ENCODE data around the gene LRRK1.
"Not testable (repeated sequence)": the region's sequence is repeated elsewhere in the genome, so short reads cannot be mapped to it uniquely, and the experiment has no call there.

Gene LRRK1

GRCh38 chr15:101070502-101071273 lies 151.5 kb downstream of the LRRK1 start:
- DNase-seq (ENCODE audit: low read depth, low spot score): no peak

DNA sequence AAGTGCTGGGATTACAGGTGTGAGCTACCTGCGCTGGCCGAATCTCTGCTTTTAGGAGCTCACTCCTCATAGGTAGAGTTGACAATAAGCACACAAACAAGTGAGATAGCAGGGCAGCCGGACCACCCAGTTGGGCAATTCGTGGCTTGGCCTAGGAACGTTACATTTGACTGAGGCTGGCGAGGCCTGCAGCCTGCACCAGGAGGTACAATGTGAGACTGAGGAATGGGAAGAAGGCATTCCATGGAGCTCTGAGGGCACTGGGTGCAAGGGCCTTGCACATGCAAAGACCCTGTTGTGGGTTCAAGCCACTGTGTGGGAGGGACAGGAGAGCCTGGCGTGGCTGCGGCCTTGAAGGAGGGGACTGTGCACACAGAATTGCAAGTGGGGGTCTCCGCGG lies 152.5 kb downstream of the LRRK1 start:
- DNase-seq (ENCODE audit: low read depth, low spot score): no peak

GRCh38 chr15:101072235-101072634 lies 153.1 kb downstream of the LRRK1 start:
- DNase-seq (ENCODE audit: low read depth, low spot score): not testable (repeated sequence)

- not testable (repeated sequence) for DNase-seq (ENCODE audit: low read depth, low spot score)
Observed at GRCh38 chr15:101077806-101078668, 158.9 kb downstream of the LRRK1 start.

DNA sequence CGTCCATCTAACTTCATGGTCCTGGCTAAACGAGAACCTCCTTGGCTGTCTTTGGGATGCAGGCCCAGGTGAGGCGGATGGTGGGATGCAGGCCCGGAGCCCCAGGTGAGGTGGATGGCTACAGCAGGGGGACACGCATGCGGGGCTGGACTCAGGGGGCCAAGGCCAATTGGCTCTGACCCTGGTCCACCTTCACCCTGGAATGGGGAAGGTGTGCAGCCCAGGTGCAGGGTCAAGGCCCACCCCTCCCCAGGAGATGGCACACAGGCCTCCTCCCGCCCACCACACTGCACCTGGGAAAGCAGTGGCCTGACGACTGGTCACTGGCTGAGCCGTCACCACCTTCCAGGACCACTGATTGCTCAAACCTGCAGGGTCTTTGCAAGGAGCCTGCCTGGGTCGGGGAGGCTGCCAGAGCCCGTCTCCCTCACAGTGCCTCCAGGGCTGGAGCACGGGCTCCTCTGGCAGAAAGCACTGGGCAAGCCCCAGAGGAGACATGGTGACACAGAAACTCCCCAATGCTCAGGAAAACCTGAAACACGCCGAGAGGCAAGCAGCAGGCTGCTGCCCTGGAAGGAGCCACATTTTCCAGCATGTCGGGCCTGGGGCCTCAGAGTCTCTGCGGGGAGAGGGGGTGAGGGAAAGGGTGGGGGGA lies 159.6 kb downstream of the LRRK1 start:
- DNase-seq (ENCODE audit: low read depth, low spot score): no peak

- DNase-seq (ENCODE audit: low read depth, low spot score): no peak
Observed at GRCh38 chr15:101081900-101082299, 162.7 kb downstream of the LRRK1 start.

DNA sequence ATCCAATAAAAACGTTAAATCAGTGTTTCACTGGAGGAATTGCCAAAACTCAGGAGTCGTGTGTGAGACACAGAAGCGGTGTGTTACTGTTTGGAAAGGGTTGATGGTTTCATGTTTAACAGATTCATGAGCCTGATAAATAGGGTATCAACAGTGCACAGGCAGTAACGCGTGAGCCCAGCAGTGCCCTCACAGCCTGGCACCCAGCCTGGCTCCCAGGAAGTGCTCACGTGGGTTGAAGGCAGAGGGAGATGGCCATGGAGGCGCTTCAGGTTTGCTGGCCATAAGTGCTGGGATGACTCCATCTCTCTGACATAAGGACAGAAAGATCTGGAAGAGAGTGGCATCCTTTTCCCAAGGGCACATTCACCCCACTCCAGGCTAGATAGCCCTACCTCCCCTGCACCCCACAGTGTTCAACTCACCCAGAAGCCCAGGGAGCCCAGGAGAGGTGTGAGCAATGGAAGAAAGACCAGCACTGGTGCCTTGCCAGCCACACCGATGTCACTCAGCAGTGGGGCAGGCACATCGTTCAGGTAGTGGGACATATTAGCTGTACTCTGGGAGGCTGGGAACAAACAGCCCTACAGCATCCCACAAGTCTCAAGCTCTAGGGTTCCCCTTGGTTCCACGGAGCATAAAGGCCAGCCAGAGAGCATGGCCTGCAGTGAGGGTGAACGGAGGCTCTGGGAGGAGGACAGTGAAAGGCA lies 164.3 kb downstream of the LRRK1 start:
- no peak for DNase-seq (ENCODE audit: low read depth, low spot score)

DNA sequence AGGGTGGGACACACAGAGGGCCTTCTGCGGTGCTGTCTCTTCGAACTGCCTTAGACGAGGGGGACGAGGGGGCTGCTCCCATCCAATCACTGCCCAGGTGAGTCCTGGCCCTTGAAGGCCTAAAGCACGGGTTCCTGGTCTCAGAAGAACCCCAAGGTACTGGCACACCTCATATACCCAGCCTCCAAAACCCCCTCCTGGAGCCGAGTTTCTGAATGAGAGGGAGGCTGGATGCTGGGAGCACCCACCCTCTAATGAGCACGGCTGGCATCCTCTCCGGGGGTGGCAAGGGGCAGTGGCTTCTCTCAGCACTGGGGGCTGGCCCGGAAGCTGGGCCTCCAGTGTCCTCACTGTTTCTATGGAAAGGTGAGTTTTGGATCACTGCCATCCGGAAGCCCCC lies 165.6 kb downstream of the LRRK1 start:
- no peak for DNase-seq (ENCODE audit: low read depth, low spot score)

GRCh38 chr15:101085311-101085700 lies 166.1 kb downstream of the LRRK1 start:
- no peak for DNase-seq (ENCODE audit: low read depth, low spot score)

GRCh38 chr15:101086394-101087171 lies 167.4 kb downstream of the LRRK1 start:
- no peak for DNase-seq (ENCODE audit: low read depth, low spot score)

GRCh38 chr15:101087172-101087769 lies 168.1 kb downstream of the LRRK1 start:
- DNase-seq (ENCODE audit: low read depth, low spot score): no peak

DNA sequence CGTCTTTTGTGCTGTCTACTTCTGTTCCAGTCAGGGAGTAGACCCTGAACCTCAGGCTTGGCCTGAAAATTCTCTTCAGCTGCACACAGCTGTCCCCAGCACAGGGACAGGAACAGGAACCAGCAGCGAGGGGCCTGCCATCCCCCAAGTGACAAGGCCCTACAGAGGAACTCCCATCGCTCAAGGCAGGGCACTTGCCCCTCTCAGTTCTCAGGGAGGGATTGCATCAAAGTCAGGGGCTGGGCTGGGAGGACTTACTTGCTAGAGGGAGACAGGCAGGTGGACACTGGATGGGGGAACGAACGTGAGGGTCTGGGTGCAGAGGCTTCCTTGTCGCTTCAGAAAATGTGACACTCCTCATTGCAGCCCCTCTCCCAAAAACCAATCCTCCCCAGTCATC lies 169.1 kb downstream of the LRRK1 start:
- no peak for DNase-seq (ENCODE audit: low read depth, low spot score)

DNA sequence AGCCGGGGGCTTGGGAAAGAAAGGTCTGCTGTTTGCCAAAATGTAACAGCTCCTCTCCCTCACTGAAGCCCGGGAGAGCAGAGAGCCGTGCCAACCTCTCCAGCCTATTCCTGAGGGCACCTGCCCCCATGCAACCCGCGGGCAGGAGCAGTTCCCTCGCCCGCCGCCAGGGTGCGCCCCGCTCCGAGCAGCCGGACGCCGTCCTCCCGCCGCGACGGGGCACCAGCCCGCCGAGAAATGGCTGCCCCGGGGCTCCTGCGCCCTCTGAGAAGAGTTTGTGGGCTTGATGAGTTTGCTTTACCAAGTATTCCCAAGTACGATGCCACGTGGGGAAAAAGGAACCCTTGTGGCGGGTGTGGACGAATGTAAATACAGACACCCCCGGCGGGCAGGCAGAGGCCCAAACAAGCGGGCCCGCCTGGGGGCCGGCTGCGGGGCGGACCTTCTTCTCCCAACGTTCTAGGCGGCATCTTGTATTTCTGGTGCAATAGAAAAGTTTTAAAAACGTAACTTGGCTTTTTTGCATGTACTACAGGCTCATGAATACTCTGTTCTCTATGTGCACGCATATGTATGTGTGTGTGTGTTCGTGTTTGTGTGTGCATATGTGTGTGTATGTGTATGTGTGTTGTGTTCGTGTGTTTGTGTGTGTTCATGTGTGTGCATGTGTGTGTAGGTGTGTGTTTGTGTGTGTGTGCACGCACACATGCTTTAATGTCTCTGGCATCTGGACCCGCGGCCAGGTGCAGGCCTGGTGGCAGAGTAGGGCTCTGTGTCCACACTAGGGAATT lies 169.8 kb downstream of the LRRK1 start:
- no peak for DNase-seq (ENCODE audit: low read depth, low spot score)

DNA sequence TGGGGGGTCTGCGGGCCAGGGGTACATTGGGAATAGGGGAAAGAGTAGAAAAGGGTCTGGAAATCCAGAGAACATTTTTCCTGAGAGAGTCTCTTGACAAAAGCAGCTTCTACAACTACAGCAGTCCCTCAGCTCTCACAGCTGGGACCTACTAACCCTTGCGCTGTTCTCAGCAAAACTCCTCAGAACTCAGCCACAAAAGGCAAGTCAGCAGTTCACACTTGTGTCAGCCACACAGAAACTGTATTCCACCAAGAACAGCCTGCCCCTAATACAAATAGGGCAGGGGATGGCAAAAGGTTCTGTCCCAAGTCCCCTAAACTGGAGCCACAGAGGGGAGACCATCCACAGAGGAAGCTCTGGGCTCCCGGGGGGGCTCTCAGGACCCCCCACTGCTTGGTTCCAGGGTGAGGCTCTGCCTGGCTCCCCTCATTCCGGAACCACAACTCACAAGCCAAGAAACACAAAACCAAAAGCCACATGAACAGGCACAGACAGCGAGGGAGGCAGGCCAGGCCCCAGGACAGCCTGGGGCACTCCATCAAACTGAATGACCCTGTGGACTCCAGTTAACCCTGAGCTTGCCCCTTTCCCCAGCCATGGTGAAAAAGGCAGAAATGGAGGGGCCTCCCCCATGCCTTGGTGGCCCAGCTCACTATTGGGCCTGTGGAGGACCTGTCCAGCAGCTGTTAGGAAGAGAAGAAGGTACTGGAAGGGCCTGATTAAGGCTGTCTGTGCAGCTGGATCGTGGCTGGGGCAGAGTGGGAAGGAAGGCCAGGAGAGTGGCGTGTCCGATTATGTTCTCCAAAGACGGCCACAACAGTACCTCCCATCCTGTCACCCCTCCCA lies 170.6 kb downstream of the LRRK1 start:
- DNase-seq (ENCODE audit: low read depth, low spot score): no peak

GRCh38 chr15:101090428-101090790 lies 171.3 kb downstream of the LRRK1 start:
- DNase-seq (ENCODE audit: low read depth, low spot score): no peak

GRCh38 chr15:101091080-101092017 lies 172.2 kb downstream of the LRRK1 start:
- DNase-seq (ENCODE audit: low read depth, low spot score): peak; percentile 91

DNA sequence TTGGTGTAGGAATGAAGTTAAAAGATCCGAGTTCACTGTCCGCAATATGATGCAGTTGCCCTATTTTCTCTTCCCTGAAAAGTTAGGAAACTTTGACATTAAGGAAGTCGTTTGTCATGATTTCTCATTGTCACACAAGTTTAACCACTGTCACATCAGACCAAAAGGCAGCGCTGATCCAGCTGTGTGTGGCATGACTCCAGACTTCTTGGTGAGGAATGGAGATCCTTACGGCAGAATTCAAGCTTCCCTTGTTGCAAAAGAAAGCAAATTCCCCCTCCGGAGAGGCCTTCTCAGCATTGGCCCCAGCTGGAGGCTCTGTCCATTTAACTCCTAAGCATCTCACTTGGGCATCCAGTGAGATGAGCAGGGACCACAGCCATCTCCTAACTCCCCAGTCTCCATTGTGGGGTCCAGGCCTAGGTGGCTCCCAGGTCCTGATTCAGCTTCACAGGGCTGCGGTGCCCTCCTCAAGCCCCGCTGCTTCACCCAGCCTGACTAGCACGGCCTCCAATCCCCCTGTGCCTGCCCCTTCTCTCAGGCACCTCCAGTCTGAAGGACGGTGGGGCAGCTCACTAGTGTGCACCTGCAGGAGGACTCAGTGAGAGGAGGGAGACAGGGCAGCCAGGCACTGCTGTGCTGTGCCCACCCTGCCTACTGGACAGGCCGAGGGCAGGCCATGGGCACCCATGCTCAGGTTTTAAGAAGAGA lies 173.2 kb downstream of the LRRK1 start:
- peak; percentile 24 for DNase-seq (ENCODE audit: low read depth, low spot score)

All from smooth muscle cell of the brain vasculature (primary cell).